HUES6 (cell line): ENCODE results near the gene PI4KA.

Experiments used
- H3K27ac ChIP-seq: 2 replicates; pipeline ENCODE4 v1.7.0; 2013; ENCODE audit warnings: low read depth, mild to moderate bottlenecking, low read length, inconsistent platforms
- H3K27me3 ChIP-seq: 2 replicates; pipeline ENCODE4 v1.6.1; 2013; ENCODE audit warnings: low read length; ENCODE audit not compliant: control insufficient read depth, insufficient read depth
- H3K36me3 ChIP-seq: 2 replicates; pipeline ENCODE4 v1.6.1; 2013; ENCODE audit warnings: low read length; ENCODE audit not compliant: control insufficient read depth, insufficient read depth
- H3K4me1 ChIP-seq: 2 replicates; pipeline ENCODE4 v1.6.1; 2013; ENCODE audit warnings: low read length; ENCODE audit not compliant: control insufficient read depth, insufficient read depth
- H3K4me3 ChIP-seq: 2 replicates; pipeline ENCODE4 v1.5.1; 2013; ENCODE audit warnings: low read depth, low read length
- H3K9ac ChIP-seq: one replicate; pipeline ENCODE4 v1.6.1; 2013; ENCODE audit warnings: mild to moderate bottlenecking, low read length
- H3K9me3 ChIP-seq: 2 replicates; pipeline ENCODE4 v1.6.1; 2013; ENCODE audit warnings: low read depth, low read length; ENCODE audit not compliant: control insufficient read depth, insufficient read depth

The PI4KA gene

DNA sequence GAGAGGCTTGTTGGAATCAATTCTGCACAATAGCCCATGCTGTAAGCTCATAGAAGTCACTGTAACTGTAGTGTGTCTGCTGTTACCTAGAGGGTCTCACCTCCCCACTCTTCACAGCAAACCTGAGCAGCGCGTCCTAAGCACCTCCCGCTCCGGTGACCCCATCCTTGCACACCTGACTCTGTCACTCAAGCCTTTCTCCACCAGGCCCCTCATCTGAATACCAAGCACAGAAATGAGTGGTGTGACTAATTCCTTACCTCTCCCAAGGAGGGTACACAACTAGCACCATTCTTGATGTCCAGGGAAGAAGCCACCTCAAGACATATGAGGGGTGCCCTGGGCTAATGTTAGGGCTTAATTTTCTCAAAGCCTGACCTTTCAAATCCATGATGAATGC lies 71.4 kb downstream of the PI4KA start:
- no peak overlapping the region for H3K27ac ChIP-seq
- peaks cover 8% of the 10 kb centered on the region for H3K4me1 ChIP-seq
- H3K36me3 ChIP-seq = peaks cover 16% of the 10 kb centered on the region; the same call in 1 of the 2 replicates
- H3K4me3 ChIP-seq = no peak overlapping the region
- H3K9ac ChIP-seq = no peak overlapping the region
- no peaks in the 10 kb centered on the region for H3K9me3 ChIP-seq
- H3K27me3 ChIP-seq = no peaks in the 10 kb centered on the region

GRCh38 chr22:20786536-20786979 lies 72.1 kb downstream of the PI4KA start:
- Histone ChIP-seq H3K9ac (no peak overlapping the region), H3K27me3 (no peaks in the 10 kb centered on the region), H3K36me3 (peaks cover 14% of the 10 kb centered on the region; the same call in 1 of the 2 replicates), H3K4me1 (peaks cover 8% of the 10 kb centered on the region), H3K9me3 (no peaks in the 10 kb centered on the region), H3K4me3 (no peak overlapping the region), H3K27ac (no peak overlapping the region)

DNA sequence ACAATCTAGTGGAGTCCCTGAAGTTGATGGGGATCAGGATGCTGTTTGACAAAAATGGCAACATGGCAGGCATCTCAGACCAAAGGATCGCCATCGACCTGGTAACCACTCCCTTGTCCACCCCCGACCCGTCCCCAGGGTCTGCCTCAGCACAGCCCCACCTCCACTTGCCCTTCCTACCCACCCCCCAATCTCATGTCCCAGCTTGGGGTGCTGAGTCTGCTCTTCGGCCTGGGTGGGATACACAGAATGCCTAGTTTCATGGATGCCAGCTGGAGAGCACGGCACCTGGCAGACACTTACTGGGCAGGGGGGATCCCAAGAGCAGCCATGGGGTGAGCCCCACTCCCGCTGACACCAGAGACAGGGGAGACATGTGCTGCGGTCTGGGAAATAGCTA lies 72.6 kb downstream of the PI4KA start:
- H3K27ac ChIP-seq = no peak overlapping the region
- H3K27me3 ChIP-seq = no peaks in the 10 kb centered on the region
- peaks cover 8% of the 10 kb centered on the region for H3K4me1 ChIP-seq
- no peak overlapping the region for H3K4me3 ChIP-seq
- H3K36me3 ChIP-seq = peaks cover 14% of the 10 kb centered on the region; the same call in 1 of the 2 replicates
- H3K9me3 ChIP-seq = no peaks in the 10 kb centered on the region
- H3K9ac ChIP-seq = no peak overlapping the region

DNA sequence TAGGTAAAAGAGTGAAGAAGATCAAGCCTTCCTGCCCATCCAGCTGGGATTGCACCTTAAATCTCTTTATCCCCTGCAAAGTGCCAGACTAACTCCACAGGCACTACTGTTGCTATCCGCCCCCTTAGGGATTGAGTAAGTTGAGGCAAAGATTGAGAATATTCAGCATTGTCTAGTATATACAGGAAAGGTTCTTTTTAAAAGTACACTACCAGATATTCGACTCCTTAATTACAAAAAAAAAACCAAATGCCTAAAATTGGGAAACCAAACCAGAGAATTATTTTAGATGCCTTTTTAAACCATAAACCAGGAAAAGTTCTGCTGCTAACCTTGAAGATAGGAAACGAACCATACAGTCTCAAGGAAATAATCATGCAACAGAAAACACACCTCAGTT lies 73.2 kb downstream of the PI4KA start:
- H3K9me3 ChIP-seq = no peaks in the 10 kb centered on the region
- H3K4me3 ChIP-seq = no peak overlapping the region
- peaks cover 8% of the 10 kb centered on the region for H3K4me1 ChIP-seq
- H3K27me3 ChIP-seq = no peaks in the 10 kb centered on the region
- H3K9ac ChIP-seq = no peak overlapping the region
- no peak overlapping the region for H3K27ac ChIP-seq
- H3K36me3 ChIP-seq = peaks cover 14% of the 10 kb centered on the region; the same call in 1 of the 2 replicates

DNA sequence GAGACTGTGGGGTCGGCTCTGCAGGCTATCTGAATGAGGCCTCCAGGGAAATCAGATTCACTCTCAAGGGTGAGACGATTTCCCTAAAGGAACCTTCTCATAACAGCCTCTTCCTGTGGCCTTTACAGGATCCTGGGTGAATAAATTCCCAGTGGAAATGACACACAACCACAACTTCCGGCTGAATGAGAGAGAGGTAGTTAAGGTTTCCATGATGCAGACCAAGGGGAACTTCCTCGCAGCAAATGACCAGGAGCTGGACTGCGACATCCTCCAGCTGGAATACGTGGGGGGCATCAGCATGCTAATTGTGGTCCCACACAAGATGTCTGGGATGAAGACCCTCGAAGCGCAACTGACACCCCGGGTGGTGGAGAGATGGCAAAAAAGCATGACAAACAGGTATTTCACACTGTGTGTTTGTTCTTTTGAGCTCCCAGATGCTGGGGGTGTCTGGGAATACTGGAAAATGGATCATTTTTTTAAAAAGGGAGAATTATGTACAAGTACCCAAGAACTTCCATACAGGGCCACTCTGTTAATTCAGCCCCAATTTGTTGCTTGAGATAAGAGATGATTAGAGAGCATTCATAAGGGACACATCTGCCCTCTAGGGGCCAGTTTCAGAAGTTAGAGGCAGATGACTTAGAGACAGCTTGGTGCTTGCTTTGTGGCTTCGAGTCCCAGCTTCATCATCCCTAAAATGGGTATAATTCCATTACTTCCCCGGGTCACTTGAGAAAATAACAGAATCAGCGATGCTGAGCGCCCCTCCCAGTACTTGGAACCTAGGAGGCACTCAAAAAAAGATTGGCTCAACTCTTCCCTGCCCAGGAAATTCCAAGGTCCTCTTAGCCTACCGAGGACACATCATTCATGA lies 74.5 kb downstream of the PI4KA start:
- Histone ChIP-seq H3K27me3 (no peaks in the 10 kb centered on the region), H3K9ac (no peak overlapping the region), H3K27ac (no peak overlapping the region), H3K4me1 (peaks cover 14% of the 10 kb centered on the region), H3K36me3 (0 out of 2 replicates have a peak, but pooled peaks cover 14% of the 10 kb centered on the region), H3K9me3 (no peaks in the 10 kb centered on the region), H3K4me3 (no peak overlapping the region)

- no peak overlapping the region for H3K4me3 ChIP-seq
- H3K9ac ChIP-seq = no peak overlapping the region
- H3K27ac ChIP-seq = no peak overlapping the region
- peaks cover 17% of the 10 kb centered on the region for H3K4me1 ChIP-seq
- H3K27me3 ChIP-seq = no peaks in the 10 kb centered on the region
- H3K9me3 ChIP-seq = no peaks in the 10 kb centered on the region
- 0 out of 2 replicates have a peak, but pooled peaks cover 13% of the 10 kb centered on the region for H3K36me3 ChIP-seq
Measured at GRCh38 chr22:20783300-20783673, 75.3 kb downstream of the PI4KA start.

GRCh38 chr22:20782596-20783299 lies 75.9 kb downstream of the PI4KA start:
- Histone ChIP-seq H3K9ac (no peak overlapping the region), H3K27ac (no peak overlapping the region)

GRCh38 chr22:20782083-20782482 lies 76.5 kb downstream of the PI4KA start:
- H3K4me1 ChIP-seq = peaks cover 20% of the 10 kb centered on the region
- H3K27ac ChIP-seq = no peak overlapping the region
- H3K9me3 ChIP-seq = no peaks in the 10 kb centered on the region
- no peak overlapping the region for H3K4me3 ChIP-seq
- 0 out of 2 replicates have a peak, but pooled peaks cover under 1% of the 10 kb centered on the region for H3K36me3 ChIP-seq
- no peak overlapping the region for H3K9ac ChIP-seq
- H3K27me3 ChIP-seq = no peaks in the 10 kb centered on the region

More at GRCh38 chr22:20782596-20783299, 75.9 kb downstream of the PI4KA start:
- Histone ChIP-seq H3K36me3 (0 out of 2 replicates have a peak, but pooled peaks cover 7% of the 10 kb centered on the region), H3K4me3 (no peak overlapping the region), H3K27me3 (no peaks in the 10 kb centered on the region), H3K9me3 (no peaks in the 10 kb centered on the region), H3K4me1 (peaks cover 17% of the 10 kb centered on the region)

GRCh38 chr22:20781272-20781990 lies 77.2 kb downstream of the PI4KA start:
- Histone ChIP-seq H3K36me3 (no peaks in the 10 kb centered on the region), H3K4me3 (no peak overlapping the region), H3K27ac (no peak overlapping the region), H3K27me3 (no peaks in the 10 kb centered on the region), H3K9ac (no peak overlapping the region), H3K9me3 (no peaks in the 10 kb centered on the region), H3K4me1 (peaks cover 20% of the 10 kb centered on the region)

DNA sequence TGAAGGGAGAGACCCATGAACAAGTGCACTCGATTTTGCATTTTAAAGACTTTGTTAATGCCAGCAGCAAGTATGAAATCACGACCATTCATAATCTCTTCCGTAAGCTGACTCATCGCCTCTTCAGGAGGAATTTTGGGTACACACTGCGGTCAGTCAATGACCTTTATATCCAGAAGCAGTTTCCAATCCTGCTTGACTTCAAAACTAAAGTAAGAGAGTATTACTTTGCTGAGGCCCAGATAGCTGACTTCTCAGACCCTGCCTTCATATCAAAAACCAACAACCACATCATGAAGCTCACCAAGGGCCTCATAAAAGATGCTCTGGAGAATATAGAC lies 78.8 kb downstream of the PI4KA start:
- Histone ChIP-seq H3K27ac (no peak overlapping the region), H3K9me3 (no peaks in the 10 kb centered on the region), H3K27me3 (no peaks in the 10 kb centered on the region), H3K36me3 (no peaks in the 10 kb centered on the region), H3K4me3 (no peak overlapping the region), H3K9ac (no peak overlapping the region), H3K4me1 (peaks cover 20% of the 10 kb centered on the region)
